Nephron (organoid): Measurements from ENCODE around the gene PTTG1IP.
"Not testable (repeated sequence)": the region's sequence is repeated elsewhere in the genome, so short reads cannot be mapped to it uniquely, and the experiment has no call there.

Source experiments
- H3K27ac Mint-ChIP-seq, 3 experiments: 2 replicates each; pipeline ENCODE4 v1.8.0; 2020; ENCODE audit warnings: mixed read lengths in 3 of 3, mild to moderate bottlenecking in 2 of 3, moderate library complexity in 1 of 3
- H3K27me3 Mint-ChIP-seq: 2 replicates; pipeline ENCODE4 v1.8.0; 2021; ENCODE audit warnings: low read depth, mild to moderate bottlenecking, moderate library complexity, mixed read lengths
- H3K36me3 Mint-ChIP-seq: 2 replicates; pipeline ENCODE4 v1.8.0; 2020; ENCODE audit warnings: low read depth, mixed read lengths
- H3K4me1 Mint-ChIP-seq: 2 replicates; pipeline ENCODE4 v1.8.0; 2020; ENCODE audit warnings: mixed read lengths
- H3K4me3 Mint-ChIP-seq, 3 experiments: 2 replicates each; pipeline ENCODE4 v1.8.0; 2020; ENCODE audit warnings: mild to moderate bottlenecking in 3 of 3, mixed read lengths in 3 of 3, moderate library complexity in 2 of 3
- H3K9me3 Mint-ChIP-seq: 2 replicates; pipeline ENCODE4 v1.8.0; 2020; ENCODE audit warnings: mixed read lengths
- CTCF ChIP-seq, 3 experiments: fragments of 200-600 bp; sonication (generic); IDR thresholded peaks; one replicate each; pipeline ENCODE4 v1.5.0; 2021; ENCODE audit warnings: antibody characterized with exemption in 3 of 3; ENCODE audit not compliant: unreplicated experiment in 3 of 3

Gene PTTG1IP

GRCh38 chr21:44913425-44914175 is 40.1 kb upstream of the PTTG1IP start:
- no peaks in the 10 kb centered on the region for H3K36me3 Mint-ChIP-seq
- TF ChIP-seq CTCF (IDR thresholded peaks at IDR 0.05; ENCODE audit: unreplicated experiment in 3 of 3): no peak
- peaks cover 19% of the 10 kb centered on the region for H3K4me1 Mint-ChIP-seq
- H3K4me3 Mint-ChIP-seq: no peak overlapping the region
- no peak overlapping the region for H3K27ac Mint-ChIP-seq
- H3K9me3 Mint-ChIP-seq: no peaks in the 10 kb centered on the region
- peaks cover 58% of the 10 kb centered on the region for H3K27me3 Mint-ChIP-seq

- H3K27ac Mint-ChIP-seq, H3K4me3 Mint-ChIP-seq, H3K36me3 Mint-ChIP-seq, H3K9me3 Mint-ChIP-seq: not testable (repeated sequence)
- Mint-ChIP-seq H3K27me3 (peaks cover 53% of the 10 kb centered on the region), H3K4me1 (peaks cover 26% of the 10 kb centered on the region)
These were observed 39.3 kb upstream of the PTTG1IP start for GRCh38 chr21:44912506-44913412.

- TF ChIP-seq CTCF (IDR thresholded peaks at IDR 0.05; ENCODE audit: unreplicated experiment in 3 of 3): no peak
- Mint-ChIP-seq H3K4me1 (peaks cover 26% of the 10 kb centered on the region), H3K4me3 (no peak overlapping the region), H3K27ac (no peak overlapping the region), H3K36me3 (no peaks in the 10 kb centered on the region), H3K9me3 (no peaks in the 10 kb centered on the region), H3K27me3 (peaks cover 47% of the 10 kb centered on the region)
These were observed 38.6 kb upstream of the PTTG1IP start for GRCh38 chr21:44912158-44912473.

GRCh38 chr21:44911384-44912157 is 38.1 kb upstream of the PTTG1IP start:
- no peaks in the 10 kb centered on the region for H3K9me3 Mint-ChIP-seq
- H3K27ac Mint-ChIP-seq: peak overlapping the region in 2 of 3 experiments; percentile 6 to 54
- no peak for TF ChIP-seq CTCF (IDR thresholded peaks at IDR 0.05; ENCODE audit: unreplicated experiment in 3 of 3)
- H3K27me3 Mint-ChIP-seq: peaks cover 42% of the 10 kb centered on the region
- H3K36me3 Mint-ChIP-seq: no peaks in the 10 kb centered on the region
- peaks cover 28% of the 10 kb centered on the region for H3K4me1 Mint-ChIP-seq
- H3K4me3 Mint-ChIP-seq: peak overlapping the region in 1 of 3 experiments; percentile 5

- peak overlapping the region in 2 of 3 experiments; percentile 6 to 54 for H3K27ac Mint-ChIP-seq
- peaks cover 31% of the 10 kb centered on the region for H3K4me1 Mint-ChIP-seq
- H3K9me3 Mint-ChIP-seq: no peaks in the 10 kb centered on the region
- H3K36me3 Mint-ChIP-seq: no peaks in the 10 kb centered on the region
- no peak for TF ChIP-seq CTCF (IDR thresholded peaks at IDR 0.05; ENCODE audit: unreplicated experiment in 3 of 3)
- peak overlapping the region in 1 of 3 experiments; percentile 5 for H3K4me3 Mint-ChIP-seq
- peaks cover 40% of the 10 kb centered on the region for H3K27me3 Mint-ChIP-seq
These were observed 37.5 kb upstream of the PTTG1IP start for GRCh38 chr21:44911068-44911383.
